Progenitor cell of endocrine pancreas (in vitro differentiated cells): ENCODE results near the gene IL10. TPM values are rescaled to one million over a fixed set of nuclear protein-coding genes. Genes with fewer than 3 reads are reported as not detected.
A peak's percentile ranks its signal among the peaks of the same experiment; 100 is the strongest.

Source experiments
- DNase-seq: peaks from one replicate; pipeline ENCODE4 v3.0.0; 2021; ENCODE audit warnings: low spot score; ENCODE audit not compliant: unreplicated experiment
- H3K27ac Mint-ChIP-seq: 2 replicates; pipeline ENCODE4 v1.8.0; 2021; ENCODE audit warnings: mild to moderate bottlenecking, moderate library complexity, mixed read lengths
- H3K27me3 Mint-ChIP-seq: 2 replicates; pipeline ENCODE4 v1.8.0; 2021; ENCODE audit warnings: mixed read lengths
- H3K36me3 Mint-ChIP-seq: 2 replicates; pipeline ENCODE4 v1.8.0; 2022; ENCODE audit warnings: mixed read lengths; ENCODE audit not compliant: insufficient read depth
- H3K4me1 Mint-ChIP-seq: 2 replicates; pipeline ENCODE4 v1.8.0; 2021; ENCODE audit warnings: low read depth, mixed read lengths
- H3K4me3 Mint-ChIP-seq: 2 replicates; pipeline ENCODE4 v1.8.0; 2021; ENCODE audit warnings: low read depth, mild to moderate bottlenecking, moderate library complexity, mixed read lengths
- H3K9me3 Mint-ChIP-seq: 2 replicates; pipeline ENCODE4 v1.8.0; 2021; ENCODE audit warnings: low read depth, mixed read lengths
- CTCF ChIP-seq: fragments of 200-600 bp; sonication (generic); IDR thresholded peaks from one replicate; pipeline ENCODE4 v1.5.0; 2021; ENCODE audit warnings: antibody characterized with exemption, mild to moderate bottlenecking; ENCODE audit not compliant: unreplicated experiment
- total RNA-seq: library from RNA; stranded (reverse); gene quantifications from 2 replicates; pipeline ENCODE4 v1.2.1, GENCODE V29; 2021

The IL10 gene
- total RNA-seq, 1 donor from 2014 or later: not detected

GRCh38 chr1:206729507-206729906 is 42.8 kb downstream of the IL10 start:
- Mint-ChIP-seq H3K4me3 (no peak overlapping the region), H3K27me3 (no peaks in the 10 kb centered on the region), H3K36me3 (peaks cover 5% of the 10 kb centered on the region), H3K9me3 (no peaks in the 10 kb centered on the region), H3K27ac (no peak overlapping the region), H3K4me1 (peaks cover 2% of the 10 kb centered on the region)
- TF ChIP-seq CTCF: no peak
- no peak for DNase-seq

DNA sequence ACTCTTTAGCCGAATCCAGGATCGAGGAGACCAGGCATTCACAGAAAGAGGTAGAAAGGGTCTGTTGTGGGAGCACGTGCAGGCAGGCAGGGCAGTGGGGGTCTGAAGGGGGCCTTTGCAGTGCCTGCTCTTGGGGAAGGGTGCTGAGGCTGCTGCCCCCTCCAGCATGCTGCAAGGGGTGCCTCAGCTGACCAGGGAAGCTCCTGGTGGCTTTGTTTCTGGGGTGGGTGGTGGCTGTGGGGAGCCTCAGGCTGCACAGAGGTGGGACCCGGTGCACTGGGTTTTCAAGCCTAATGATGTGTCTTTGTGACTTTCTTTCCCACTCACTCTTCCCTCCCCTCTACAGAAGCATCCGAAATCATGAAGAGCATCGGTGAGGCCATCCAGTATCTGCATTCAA is 43.2 kb downstream of the IL10 start:
- Mint-ChIP-seq H3K36me3 (peaks cover 5% of the 10 kb centered on the region), H3K27ac (no peak overlapping the region), H3K27me3 (no peaks in the 10 kb centered on the region), H3K4me1 (peaks cover 5% of the 10 kb centered on the region), H3K4me3 (no peak overlapping the region), H3K9me3 (no peaks in the 10 kb centered on the region)
- DNase-seq: no peak
- no peak for TF ChIP-seq CTCF

- H3K4me3 Mint-ChIP-seq: no peak overlapping the region
- no peak for TF ChIP-seq CTCF
- no peaks in the 10 kb centered on the region for H3K27me3 Mint-ChIP-seq
- no peak overlapping the region for H3K27ac Mint-ChIP-seq
- H3K4me1 Mint-ChIP-seq: peaks cover 9% of the 10 kb centered on the region
- DNase-seq: no peak
- peaks cover 5% of the 10 kb centered on the region for H3K36me3 Mint-ChIP-seq
- H3K9me3 Mint-ChIP-seq: no peaks in the 10 kb centered on the region
These were observed 43.7 kb downstream of the IL10 start for GRCh38 chr1:206728697-206728987.

- H3K4me3 Mint-ChIP-seq: no peak overlapping the region
- H3K36me3 Mint-ChIP-seq: peaks cover 5% of the 10 kb centered on the region
- no peak for DNase-seq
- H3K4me1 Mint-ChIP-seq: peaks cover 11% of the 10 kb centered on the region
- no peak for TF ChIP-seq CTCF
- no peaks in the 10 kb centered on the region for H3K27me3 Mint-ChIP-seq
- H3K27ac Mint-ChIP-seq: peak overlapping the region; percentile 81
- H3K9me3 Mint-ChIP-seq: no peaks in the 10 kb centered on the region
These were observed 44.2 kb downstream of the IL10 start for GRCh38 chr1:206727981-206728696.

DNA sequence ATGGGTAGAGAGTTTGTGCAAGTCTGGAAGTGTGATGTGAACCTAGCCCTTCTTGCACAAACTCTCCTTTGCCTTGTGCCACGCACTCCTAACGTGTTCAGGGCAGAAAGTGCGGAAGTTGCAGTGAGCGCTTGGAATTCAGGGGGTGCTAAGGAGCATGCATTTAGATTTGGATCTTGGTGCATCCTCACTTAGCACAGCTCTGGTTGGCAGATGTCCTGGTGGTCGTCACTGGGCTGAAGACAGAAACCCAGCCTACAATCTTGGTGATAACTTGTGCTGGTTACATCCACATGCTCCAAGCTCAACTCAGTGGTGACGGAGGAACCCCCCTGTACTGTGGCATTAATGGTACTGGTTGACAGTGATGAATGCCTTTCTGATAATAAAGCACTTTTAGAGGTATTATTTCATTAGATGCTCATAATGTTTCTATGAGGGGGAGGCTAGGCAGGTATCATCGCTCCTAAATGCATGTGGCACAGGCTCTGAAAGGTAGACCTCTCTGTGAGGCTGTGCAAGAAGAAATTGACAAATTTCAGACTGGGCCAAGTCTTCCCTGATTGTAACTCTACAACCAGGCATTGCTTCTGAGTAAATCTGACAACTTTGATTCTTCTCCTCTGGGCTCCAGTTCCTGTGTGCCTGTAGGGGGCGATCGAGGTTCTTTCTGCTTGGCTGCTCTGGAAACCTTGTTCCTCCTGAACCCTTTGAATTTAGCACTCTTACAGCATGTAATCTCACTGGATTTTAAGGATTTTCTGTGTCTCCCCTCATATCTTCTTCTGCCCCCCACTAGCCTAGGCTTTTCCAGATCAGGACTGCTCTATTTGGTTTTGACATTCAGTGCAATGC is 47.0 kb downstream of the IL10 start:
- DNase-seq: no peak
- TF ChIP-seq CTCF: peak; percentile 59
- no peaks in the 10 kb centered on the region for H3K27me3 Mint-ChIP-seq
- no peak overlapping the region for H3K27ac Mint-ChIP-seq
- peaks cover 11% of the 10 kb centered on the region for H3K4me1 Mint-ChIP-seq
- H3K36me3 Mint-ChIP-seq: no peaks in the 10 kb centered on the region
- H3K9me3 Mint-ChIP-seq: no peaks in the 10 kb centered on the region
- H3K4me3 Mint-ChIP-seq: no peak overlapping the region
